ENCODE measurements around the gene FFAR4.

DNA sequence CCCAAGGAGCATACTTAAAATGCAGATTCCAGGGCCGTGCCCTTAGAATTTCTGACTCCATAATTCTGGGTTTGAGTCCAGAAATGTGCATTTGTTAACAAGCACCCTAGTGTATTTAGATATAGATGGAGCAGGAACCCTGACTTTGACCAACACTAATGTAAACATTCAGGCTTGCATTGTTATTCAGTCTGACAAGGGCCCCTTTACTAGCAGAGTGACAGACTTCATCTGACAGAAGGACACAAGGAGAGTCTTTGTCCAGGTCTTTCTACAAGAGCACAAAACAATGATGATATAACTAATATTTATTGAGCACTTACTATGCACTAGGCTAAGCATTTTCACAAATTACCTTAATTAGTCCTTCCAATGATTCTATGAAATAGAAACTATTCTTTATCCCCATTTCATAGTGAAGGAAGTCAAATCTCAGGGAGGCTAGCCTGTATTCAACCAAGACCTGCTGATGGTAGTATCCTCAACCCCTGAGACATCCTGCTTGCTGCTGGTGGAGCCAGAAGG, 30.7 kb downstream of the FFAR4 start:
- TF ChIP-seq, protein P1, sequence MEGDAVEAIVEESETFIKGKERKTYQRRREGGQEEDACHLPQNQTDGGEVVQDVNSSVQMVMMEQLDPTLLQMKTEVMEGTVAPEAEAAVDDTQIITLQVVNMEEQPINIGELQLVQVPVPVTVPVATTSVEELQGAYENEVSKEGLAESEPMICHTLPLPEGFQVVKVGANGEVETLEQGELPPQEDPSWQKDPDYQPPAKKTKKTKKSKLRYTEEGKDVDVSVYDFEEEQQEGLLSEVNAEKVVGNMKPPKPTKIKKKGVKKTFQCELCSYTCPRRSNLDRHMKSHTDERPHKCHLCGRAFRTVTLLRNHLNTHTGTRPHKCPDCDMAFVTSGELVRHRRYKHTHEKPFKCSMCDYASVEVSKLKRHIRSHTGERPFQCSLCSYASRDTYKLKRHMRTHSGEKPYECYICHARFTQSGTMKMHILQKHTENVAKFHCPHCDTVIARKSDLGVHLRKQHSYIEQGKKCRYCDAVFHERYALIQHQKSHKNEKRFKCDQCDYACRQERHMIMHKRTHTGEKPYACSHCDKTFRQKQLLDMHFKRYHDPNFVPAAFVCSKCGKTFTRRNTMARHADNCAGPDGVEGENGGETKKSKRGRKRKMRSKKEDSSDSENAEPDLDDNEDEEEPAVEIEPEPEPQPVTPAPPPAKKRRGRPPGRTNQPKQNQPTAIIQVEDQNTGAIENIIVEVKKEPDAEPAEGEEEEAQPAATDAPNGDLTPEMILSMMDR (conservative IDR thresholded peaks at IDR 0.05 in 1 of 2, IDR thresholded peaks at IDR 0.05 in 1 of 2; ENCODE audit: low read depth in 1 of 2, low read length in 2 of 2), result no peak
- no peak for TF ChIP-seq EZH2 (IDR thresholded peaks at IDR 0.05; ENCODE audit: low read length, missing control alignments)

All from fibroblast of lung (primary cell).